ENCODE measurements around the gene RCOR2.
A peak's percentile ranks its signal among the peaks of the same experiment; 100 is the strongest.
"Not testable (repeated sequence)": the region's sequence is repeated elsewhere in the genome, so short reads cannot be mapped to it uniquely, and the experiment has no call there.

Gene RCOR2

GRCh38 chr11:63916837-63917691 is at the start of gene RCOR2:
TSS of gene RCOR2 (minus strand) at chr11:63917164. CDS start at chr11:63916456, 708 bp downstream.
- peak within 1 kb of the TSS; percentile 9 for H3K4me3 ChIP-seq (ENCODE audit: low read length)

GRCh38 chr11:63966444-63966843 is 49.5 kb upstream of the RCOR2 start:
- no peak overlapping the region for H3K9ac ChIP-seq (ENCODE audit: low read length)

More at GRCh38 chr11:63916837-63917691, at the start of gene RCOR2:
- Histone ChIP-seq H3K36me3 (ENCODE audit: control insufficient read depth, insufficient read depth, low read length) (no peaks in the 10 kb centered on the region), H3K27me3 (ENCODE audit: control insufficient read depth, insufficient read depth, low read length) (peaks cover 8% of the 10 kb centered on the region), H3K9ac (ENCODE audit: low read length) (peak within 1 kb of the TSS; percentile 53), H3K9me3 (ENCODE audit: control insufficient read depth, low read length) (no peaks in the 10 kb centered on the region), H3K4me1 (ENCODE audit: control insufficient read depth, insufficient read depth, low read length) (peaks cover 48% of the 10 kb centered on the region)

GRCh38 chr11:63963895-63964294 is 46.9 kb upstream of the RCOR2 start:
- not testable (repeated sequence) for H3K4me3 ChIP-seq (ENCODE audit: low read length); H3K4me1 ChIP-seq (ENCODE audit: control insufficient read depth, insufficient read depth, low read length); H3K9me3 ChIP-seq (ENCODE audit: control insufficient read depth, low read length); H3K9ac ChIP-seq (ENCODE audit: low read length); H3K36me3 ChIP-seq (ENCODE audit: control insufficient read depth, insufficient read depth, low read length)
- H3K27me3 ChIP-seq (ENCODE audit: control insufficient read depth, insufficient read depth, low read length) = peaks cover 10% of the 10 kb centered on the region

More at GRCh38 chr11:63966444-63966843, 49.5 kb upstream of the RCOR2 start:
- H3K9me3 ChIP-seq (ENCODE audit: control insufficient read depth, low read length) = no peaks in the 10 kb centered on the region
- no peak overlapping the region for H3K4me3 ChIP-seq (ENCODE audit: low read length)
- H3K4me1 ChIP-seq (ENCODE audit: control insufficient read depth, insufficient read depth, low read length) = peaks cover 5% of the 10 kb centered on the region
- H3K36me3 ChIP-seq (ENCODE audit: control insufficient read depth, insufficient read depth, low read length) = no peaks in the 10 kb centered on the region
- H3K27me3 ChIP-seq (ENCODE audit: control insufficient read depth, insufficient read depth, low read length) = peaks cover 10% of the 10 kb centered on the region

- H3K9me3 ChIP-seq (ENCODE audit: control insufficient read depth, low read length) = no peaks in the 10 kb centered on the region
- no peak overlapping the region for H3K4me3 ChIP-seq (ENCODE audit: low read length)
- H3K4me1 ChIP-seq (ENCODE audit: control insufficient read depth, insufficient read depth, low read length) = peaks cover 5% of the 10 kb centered on the region
- H3K36me3 ChIP-seq (ENCODE audit: control insufficient read depth, insufficient read depth, low read length) = no peaks in the 10 kb centered on the region
- H3K27me3 ChIP-seq (ENCODE audit: control insufficient read depth, insufficient read depth, low read length) = peaks cover 10% of the 10 kb centered on the region
- H3K9ac ChIP-seq (ENCODE audit: low read length) = peak overlapping the region; percentile 15
These were observed 44.8 kb upstream of the RCOR2 start for GRCh38 chr11:63961608-63962412.

GRCh38 chr11:63958008-63958407 is 41.0 kb upstream of the RCOR2 start:
- peaks cover 13% of the 10 kb centered on the region for H3K36me3 ChIP-seq (ENCODE audit: control insufficient read depth, insufficient read depth, low read length)

GRCh38 chr11:63952570-63952969 is 35.6 kb upstream of the RCOR2 start:
- Histone ChIP-seq H3K4me3 (ENCODE audit: low read length) (no peak overlapping the region), H3K27me3 (ENCODE audit: control insufficient read depth, insufficient read depth, low read length) (no peaks in the 10 kb centered on the region), H3K36me3 (ENCODE audit: control insufficient read depth, insufficient read depth, low read length) (peaks cover 13% of the 10 kb centered on the region), H3K4me1 (ENCODE audit: control insufficient read depth, insufficient read depth, low read length) (no peaks in the 10 kb centered on the region), H3K9me3 (ENCODE audit: control insufficient read depth, low read length) (no peaks in the 10 kb centered on the region), H3K9ac (ENCODE audit: low read length) (no peak overlapping the region)

More at GRCh38 chr11:63958008-63958407, 41.0 kb upstream of the RCOR2 start:
- no peaks in the 10 kb centered on the region for H3K9me3 ChIP-seq (ENCODE audit: control insufficient read depth, low read length)
- peaks cover 10% of the 10 kb centered on the region for H3K27me3 ChIP-seq (ENCODE audit: control insufficient read depth, insufficient read depth, low read length)
- no peak overlapping the region for H3K9ac ChIP-seq (ENCODE audit: low read length)
- H3K4me1 ChIP-seq (ENCODE audit: control insufficient read depth, insufficient read depth, low read length) = peaks cover 5% of the 10 kb centered on the region
- no peak overlapping the region for H3K4me3 ChIP-seq (ENCODE audit: low read length)

- Histone ChIP-seq H3K4me1 (ENCODE audit: control insufficient read depth, insufficient read depth, low read length) (no peaks in the 10 kb centered on the region), H3K4me3 (ENCODE audit: low read length) (no peak overlapping the region), H3K36me3 (ENCODE audit: control insufficient read depth, insufficient read depth, low read length) (peaks cover 13% of the 10 kb centered on the region), H3K9me3 (ENCODE audit: control insufficient read depth, low read length) (no peaks in the 10 kb centered on the region), H3K27me3 (ENCODE audit: control insufficient read depth, insufficient read depth, low read length) (no peaks in the 10 kb centered on the region), H3K9ac (ENCODE audit: low read length) (no peak overlapping the region)
These were observed 35.0 kb upstream of the RCOR2 start for GRCh38 chr11:63951779-63952536.

- Histone ChIP-seq H3K4me3 (ENCODE audit: low read length) (no peak overlapping the region), H3K27me3 (ENCODE audit: control insufficient read depth, insufficient read depth, low read length) (no peaks in the 10 kb centered on the region), H3K4me1 (ENCODE audit: control insufficient read depth, insufficient read depth, low read length) (peaks cover 11% of the 10 kb centered on the region), H3K9ac (ENCODE audit: low read length) (no peak overlapping the region), H3K9me3 (ENCODE audit: control insufficient read depth, low read length) (no peaks in the 10 kb centered on the region), H3K36me3 (ENCODE audit: control insufficient read depth, insufficient read depth, low read length) (no peaks in the 10 kb centered on the region)
These were observed 28.7 kb upstream of the RCOR2 start for GRCh38 chr11:63945477-63946163.

- Histone ChIP-seq H3K4me3 (ENCODE audit: low read length) (no peak overlapping the region), H3K9me3 (ENCODE audit: control insufficient read depth, low read length) (no peaks in the 10 kb centered on the region), H3K4me1 (ENCODE audit: control insufficient read depth, insufficient read depth, low read length) (peaks cover 11% of the 10 kb centered on the region), H3K36me3 (ENCODE audit: control insufficient read depth, insufficient read depth, low read length) (no peaks in the 10 kb centered on the region), H3K27me3 (ENCODE audit: control insufficient read depth, insufficient read depth, low read length) (no peaks in the 10 kb centered on the region), H3K9ac (ENCODE audit: low read length) (no peak overlapping the region)
These were observed 28.0 kb upstream of the RCOR2 start for GRCh38 chr11:63944987-63945386.

- no peak overlapping the region for H3K4me3 ChIP-seq (ENCODE audit: low read length)
- no peak overlapping the region for H3K9ac ChIP-seq (ENCODE audit: low read length)
- H3K9me3 ChIP-seq (ENCODE audit: control insufficient read depth, low read length) = no peaks in the 10 kb centered on the region
- H3K36me3 ChIP-seq (ENCODE audit: control insufficient read depth, insufficient read depth, low read length) = no peaks in the 10 kb centered on the region
- H3K4me1 ChIP-seq (ENCODE audit: control insufficient read depth, insufficient read depth, low read length) = peaks cover 15% of the 10 kb centered on the region
- no peaks in the 10 kb centered on the region for H3K27me3 ChIP-seq (ENCODE audit: control insufficient read depth, insufficient read depth, low read length)
These were observed 25.8 kb upstream of the RCOR2 start for GRCh38 chr11:63942803-63943202.

GRCh38 chr11:63941901-63942300 is 24.9 kb upstream of the RCOR2 start:
- Histone ChIP-seq H3K4me3 (ENCODE audit: low read length) (no peak overlapping the region), H3K36me3 (ENCODE audit: control insufficient read depth, insufficient read depth, low read length) (no peaks in the 10 kb centered on the region), H3K9ac (ENCODE audit: low read length) (no peak overlapping the region), H3K9me3 (ENCODE audit: control insufficient read depth, low read length) (no peaks in the 10 kb centered on the region), H3K27me3 (ENCODE audit: control insufficient read depth, insufficient read depth, low read length) (no peaks in the 10 kb centered on the region), H3K4me1 (ENCODE audit: control insufficient read depth, insufficient read depth, low read length) (peaks cover 15% of the 10 kb centered on the region)

All from mucosa of stomach (tissue), 1 donor.